NCI-H2227 (cell line): ENCODE data around the gene R3HDM2.
"Not testable (repeated sequence)": the region's sequence is repeated elsewhere in the genome, so short reads cannot be mapped to it uniquely, and the experiment has no call there.

Experiments
- DNase-seq: peaks from one replicate; lab custom pipeline; 2025; ENCODE audit not compliant: unreplicated experiment; lab: John Stamatoyannopoulos, UW

R3HDM2 gene

GRCh38 chr12:57429473-57430111 lies 1.3 kb downstream of the R3HDM2 start:
- no peak for DNase-seq

- DNase-seq, result no peak
Measured at GRCh38 chr12:57428965-57429364, 1.9 kb downstream of the R3HDM2 start.

- DNase-seq, result not testable (repeated sequence)
Measured at GRCh38 chr12:57426948-57427347, 3.9 kb downstream of the R3HDM2 start.

GRCh38 chr12:57420482-57420881 lies 10.4 kb downstream of the R3HDM2 start:
- DNase-seq, result no peak

- DNase-seq, result no peak
Measured at GRCh38 chr12:57419495-57419894, 11.3 kb downstream of the R3HDM2 start.

- no peak for DNase-seq
Measured at GRCh38 chr12:57418255-57418654, 12.6 kb downstream of the R3HDM2 start.

GRCh38 chr12:57416039-57416996 lies 14.5 kb downstream of the R3HDM2 start:
- DNase-seq, result no peak

GRCh38 chr12:57415088-57415487 lies 15.8 kb downstream of the R3HDM2 start:
- DNase-seq, result no peak

GRCh38 chr12:57414160-57414559 lies 16.7 kb downstream of the R3HDM2 start:
- not testable (repeated sequence) for DNase-seq

- DNase-seq, result no peak
Measured at GRCh38 chr12:57410534-57410933, 20.3 kb downstream of the R3HDM2 start.

GRCh38 chr12:57404966-57405640 lies 25.7 kb downstream of the R3HDM2 start:
- no peak for DNase-seq

GRCh38 chr12:57402156-57402555 lies 28.7 kb downstream of the R3HDM2 start:
- DNase-seq, result not testable (repeated sequence)

- no peak for DNase-seq
Measured at GRCh38 chr12:57401165-57401564, 29.7 kb downstream of the R3HDM2 start.

- not testable (repeated sequence) for DNase-seq
Measured at GRCh38 chr12:57399718-57400463, 31.0 kb downstream of the R3HDM2 start.

- no peak for DNase-seq
Measured at GRCh38 chr12:57397441-57397840, 33.4 kb downstream of the R3HDM2 start.

GRCh38 chr12:57395121-57395520 lies 35.7 kb downstream of the R3HDM2 start:
- no peak for DNase-seq

- DNase-seq, result no peak
Measured at GRCh38 chr12:57390174-57390573, 40.7 kb downstream of the R3HDM2 start.

GRCh38 chr12:57389033-57389432 lies 41.8 kb downstream of the R3HDM2 start:
- no peak for DNase-seq

GRCh38 chr12:57388425-57388824 lies 42.4 kb downstream of the R3HDM2 start:
- DNase-seq, result no peak

- DNase-seq, result no peak
Measured at GRCh38 chr12:57386187-57386720, 44.6 kb downstream of the R3HDM2 start.

GRCh38 chr12:57385586-57385985 lies 45.3 kb downstream of the R3HDM2 start:
- DNase-seq, result no peak
